Astrocyte of the cerebellum (primary cell): ENCODE results near the gene SYTL4.

Source experiments
- DNase-seq: peaks from one replicate; pipeline ENCODE4 v3.0.0-alpha.2; 2011; ENCODE audit warnings: low read depth
- H3K4me3 ChIP-seq: 2 replicates; pipeline ENCODE4 v1.5.1; 2011; ENCODE audit warnings: mild to moderate bottlenecking, low read depth, low read length, moderate library complexity
- CTCF ChIP-seq: IDR thresholded peaks from 2 replicates; pipeline ENCODE4 v1.5.1; 2012; ENCODE audit warnings: low read length, low read depth, moderate library complexity, mild to moderate bottlenecking; ENCODE audit errors: missing control alignments
- in situ Hi-C: cut with HindIII; loops from 2 replicates; pipeline ENCODE4 v1.10.0; 2017; ENCODE audit warnings: low sequenced_read_pairs

The SYTL4 gene

GRCh38 chrX:100635989-100636320 is 96.0 kb downstream of the SYTL4 start:
- TF ChIP-seq CTCF: no peak
- in situ Hi-C loops: loop anchor here (5.0 kb wide), 1 partner anchor 41 kb away; no protein-coding TSS in a partner anchor
- H3K4me3 ChIP-seq: peak overlapping the region; percentile 54
- no peak for DNase-seq

- no peak for TF ChIP-seq CTCF
- in situ Hi-C loops: loop anchor here (5.0 kb wide), 1 partner anchor 42 kb away; no protein-coding TSS in a partner anchor
- H3K4me3 ChIP-seq: no peak overlapping the region
- DNase-seq: no peak
Observed at GRCh38 chrX:100635040-100635439, 96.9 kb downstream of the SYTL4 start.

- no peak for TF ChIP-seq CTCF
- DNase-seq: peak; percentile 55
- H3K4me3 ChIP-seq: no peak overlapping the region
- in situ Hi-C loops: no loop called here
Observed at GRCh38 chrX:100625985-100626491, 105.9 kb downstream of the SYTL4 start.
